Neuronal stem cell (in vitro differentiated cells): ENCODE data around the gene SLC7A14.

Experiments
- DNase-seq: peaks from one replicate; pipeline ENCODE4 v3.0.0-alpha.2; 2013; ENCODE audit warnings: low spot score
- H2AFZ ChIP-seq: one replicate; pipeline ENCODE4 v1.6.1; 2013; ENCODE audit warnings: mild to moderate bottlenecking, low read length, inconsistent platforms
- H2AK5ac ChIP-seq: 2 replicates; pipeline ENCODE4 v1.6.1; 2013; ENCODE audit warnings: low read depth, mild to moderate bottlenecking, inconsistent platforms, low read length, moderate library complexity, mixed read lengths
- H2BK120ac ChIP-seq: 2 replicates; pipeline ENCODE4 v1.6.1; 2013; ENCODE audit warnings: low read depth, mild to moderate bottlenecking, inconsistent platforms, low read length, moderate library complexity, mixed read lengths
- H2BK12ac ChIP-seq: one replicate; pipeline ENCODE4 v1.6.1; 2013; ENCODE audit warnings: low read length, inconsistent platforms
- H2BK15ac ChIP-seq: 2 replicates; pipeline ENCODE4 v1.6.1; 2013; ENCODE audit warnings: mild to moderate bottlenecking, low read length, inconsistent platforms, mixed read lengths
- H2BK5ac ChIP-seq: one replicate; pipeline ENCODE4 v1.6.1; 2013; ENCODE audit warnings: inconsistent platforms, mild to moderate bottlenecking, low read length, moderate library complexity
- H3K14ac ChIP-seq: one replicate; pipeline ENCODE4 v1.6.1; 2013; ENCODE audit warnings: low read length, inconsistent platforms
- H3K18ac ChIP-seq: 2 replicates; pipeline ENCODE4 v1.6.1; 2013; ENCODE audit warnings: low read length, inconsistent platforms
- H3K23ac ChIP-seq: 2 replicates; pipeline ENCODE4 v1.6.1; 2013; ENCODE audit warnings: low read depth, mild to moderate bottlenecking, mixed read lengths, low read length, inconsistent platforms; ENCODE audit not compliant: poor library complexity
- H3K27ac ChIP-seq: replicated peaks from 3 replicates; pipeline ENCODE4 v1.5.1; 2013; ENCODE audit warnings: low read length, inconsistent platforms
- H3K27me3 ChIP-seq, 3 experiments: 2 replicates each; pipeline ENCODE4 v1.6.1; 2013; ENCODE audit warnings: low read length in 3 of 3, mild to moderate bottlenecking in 2 of 3, inconsistent platforms in 1 of 3, low read depth in 1 of 3, mixed read lengths in 1 of 3, moderate library complexity in 1 of 3; ENCODE audit not compliant: control insufficient read depth in 3 of 3, insufficient read depth in 3 of 3
- H3K36me3 ChIP-seq, 2 donors: replicated peaks in 1 of 2; 2 replicates each; pipeline ENCODE4 v1.6.1; 2013; ENCODE audit warnings: low read length in 2 of 2; ENCODE audit not compliant: control insufficient read depth in 2 of 2, insufficient read depth in 2 of 2
- H3K4ac ChIP-seq: 2 replicates; pipeline ENCODE4 v1.6.1; 2013; ENCODE audit warnings: inconsistent platforms, mild to moderate bottlenecking, low read length, moderate library complexity
- H3K4me1 ChIP-seq, 2 donors: 1 replicate in 1 of 2; 2 replicates in 1 of 2; pipeline ENCODE4 v1.6.1; 2013; ENCODE audit warnings: low read length in 2 of 2, low read depth in 1 of 2; ENCODE audit not compliant: control insufficient read depth in 2 of 2, insufficient read depth in 1 of 2
- H3K4me2 ChIP-seq: one replicate; pipeline ENCODE4 v1.6.1; 2013; ENCODE audit warnings: mild to moderate bottlenecking, low read length, inconsistent platforms; ENCODE audit not compliant: insufficient read depth, poor library complexity, severe bottlenecking
- H3K4me3 ChIP-seq, 2 donors: 2 replicates each; pipeline ENCODE4 v1.5.1; 2013; ENCODE audit warnings: low read length in 2 of 2, mild to moderate bottlenecking in 2 of 2, inconsistent platforms in 1 of 2, moderate library complexity in 1 of 2
- H3K79me1 ChIP-seq: one replicate; pipeline ENCODE4 v1.6.1; 2013; ENCODE audit warnings: low read depth, mild to moderate bottlenecking, inconsistent platforms, low read length, moderate library complexity
- H3K9ac ChIP-seq: one replicate; pipeline ENCODE4 v1.6.1; 2013; ENCODE audit warnings: mild to moderate bottlenecking, low read depth, low read length, inconsistent platforms; ENCODE audit not compliant: poor library complexity
- H3K9me3 ChIP-seq, 2 donors: replicated peaks in 1 of 2; 2 replicates each; pipeline versions ENCODE3 to v1.6.1; 2013; ENCODE audit warnings: low read length in 2 of 2, mild to moderate bottlenecking in 2 of 2, inconsistent platforms in 1 of 2, low read depth in 1 of 2, mixed read lengths in 1 of 2, moderate library complexity in 1 of 2; ENCODE audit not compliant: control insufficient read depth in 2 of 2, insufficient read depth in 1 of 2
- H4K8ac ChIP-seq: one replicate; pipeline ENCODE4 v1.6.1; 2013; ENCODE audit warnings: low read depth, mild to moderate bottlenecking, inconsistent platforms, low read length, moderate library complexity
- H4K91ac ChIP-seq: one replicate; pipeline ENCODE4 v1.6.1; 2013; ENCODE audit warnings: low read length, low read depth, mild to moderate bottlenecking, inconsistent platforms; ENCODE audit not compliant: poor library complexity
- WGBS, 2 donors: extraction: QIAGEN DNeasy Blood & Tissue Kit; methylation state at CpG; one replicate each; pipeline ENCODE4 v1.1.7; 2013; ENCODE audit warnings: missing lambda C conversion rate in 2 of 2, mixed read lengths in 1 of 2; ENCODE audit not compliant: insufficient read length in 2 of 2, insufficient replicate concordance in 1 of 2; ENCODE audit errors: extremely low coverage in 2 of 2; 5-methylcytosine and 5-hydroxymethylcytosine counted together

SLC7A14 gene

GRCh38 chr3:170531657-170532335, 54.1 kb downstream of the SLC7A14 start:
- Histone ChIP-seq H3K4me3 (no peak overlapping the region), H3K23ac (no peak overlapping the region), H3K4me2 (no peak overlapping the region), H3K9ac (no peak overlapping the region), H2BK5ac (no peak overlapping the region), H2AK5ac (no peak overlapping the region), H3K27me3 (peaks cover 0 to 14% (median 0%) of the 10 kb centered on the region in 3 experiments), H2BK15ac (no peak overlapping the region), H3K36me3 (no peaks in the 10 kb centered on the region), H2AFZ (no peak overlapping the region), H3K18ac (no peak overlapping the region), H3K27ac (no peak overlapping the region), H4K8ac (no peak overlapping the region), H3K9me3 (no peaks in the 10 kb centered on the region), H3K14ac (no peak overlapping the region), H3K4me1 (no peaks in the 10 kb centered on the region), H3K4ac (no peak overlapping the region), H2BK12ac (no peak overlapping the region), H4K91ac (no peak overlapping the region), H2BK120ac (no peak overlapping the region), H3K79me1 (no peaks in the 10 kb centered on the region)
- no peak for DNase-seq
- no CpG with 5 or more reads among the region's 7 CpGs for WGBS, 2 donors

- no peak overlapping the region for H3K4ac ChIP-seq
- no peak overlapping the region for H3K9ac ChIP-seq
- no peaks in the 10 kb centered on the region for H3K36me3 ChIP-seq
- H4K8ac ChIP-seq, result no peak overlapping the region
- H3K23ac ChIP-seq, result no peak overlapping the region
- H3K27me3 ChIP-seq, result peaks cover 0 to 14% (median 0%) of the 10 kb centered on the region in 3 experiments
- H3K4me1 ChIP-seq, result no peaks in the 10 kb centered on the region
- H2BK12ac ChIP-seq, result no peak overlapping the region
- H3K27ac ChIP-seq, result no peak overlapping the region
- no peak overlapping the region for H2BK5ac ChIP-seq
- no peak overlapping the region for H3K4me2 ChIP-seq
- no peak overlapping the region for H2BK15ac ChIP-seq
- H3K18ac ChIP-seq, result no peak overlapping the region
- H3K9me3 ChIP-seq, result no peaks in the 10 kb centered on the region
- no peak overlapping the region for H3K4me3 ChIP-seq
- no peak for DNase-seq
- no peak overlapping the region for H2AFZ ChIP-seq
- no peak overlapping the region for H2BK120ac ChIP-seq
- H4K91ac ChIP-seq, result no peak overlapping the region
- no CpG with 5 or more reads among the region's 6 CpGs for WGBS, 2 donors
- no peak overlapping the region for H2AK5ac ChIP-seq
- no peaks in the 10 kb centered on the region for H3K79me1 ChIP-seq
- H3K14ac ChIP-seq, result no peak overlapping the region
Measured at GRCh38 chr3:170531054-170531453, 54.8 kb downstream of the SLC7A14 start.

GRCh38 chr3:170529912-170530311, 56.0 kb downstream of the SLC7A14 start:
- Histone ChIP-seq H3K4me1 (no peaks in the 10 kb centered on the region), H3K23ac (no peak overlapping the region), H3K36me3 (no peaks in the 10 kb centered on the region), H3K27me3 (peaks cover 0 to 12% (median 0%) of the 10 kb centered on the region in 3 experiments), H3K9me3 (no peaks in the 10 kb centered on the region), H3K14ac (no peak overlapping the region), H4K91ac (no peak overlapping the region), H3K27ac (no peak overlapping the region), H3K4me2 (no peak overlapping the region), H2BK120ac (no peak overlapping the region), H2BK5ac (no peak overlapping the region), H3K79me1 (no peaks in the 10 kb centered on the region), H3K4me3 (no peak overlapping the region), H2BK12ac (no peak overlapping the region), H3K9ac (no peak overlapping the region), H3K18ac (no peak overlapping the region), H4K8ac (no peak overlapping the region), H2AFZ (no peak overlapping the region), H2BK15ac (no peak overlapping the region), H3K4ac (no peak overlapping the region), H2AK5ac (no peak overlapping the region)
- WGBS, 2 donors, result no CpG with 5 or more reads among the region's 4 CpGs
- no peak for DNase-seq

GRCh38 chr3:170529346-170529745, 56.5 kb downstream of the SLC7A14 start:
- H3K79me1 ChIP-seq, result no peaks in the 10 kb centered on the region
- no peak overlapping the region for H3K14ac ChIP-seq
- H3K9ac ChIP-seq, result no peak overlapping the region
- no peak overlapping the region for H2BK15ac ChIP-seq
- no peak overlapping the region for H3K4me3 ChIP-seq
- no peak overlapping the region for H2AFZ ChIP-seq
- H4K91ac ChIP-seq, result no peak overlapping the region
- H3K36me3 ChIP-seq, result no peaks in the 10 kb centered on the region
- no peak overlapping the region for H2BK5ac ChIP-seq
- H2AK5ac ChIP-seq, result no peak overlapping the region
- H3K27me3 ChIP-seq, result peaks cover 0 to 12% (median 0%) of the 10 kb centered on the region in 3 experiments
- H3K4ac ChIP-seq, result no peak overlapping the region
- no peak for DNase-seq
- H3K4me1 ChIP-seq, result no peaks in the 10 kb centered on the region
- WGBS, 2 donors, result no CpG with 5 or more reads among the region's 2 CpGs
- H2BK12ac ChIP-seq, result no peak overlapping the region
- no peak overlapping the region for H3K18ac ChIP-seq
- no peak overlapping the region for H3K23ac ChIP-seq
- H3K9me3 ChIP-seq, result no peaks in the 10 kb centered on the region
- H2BK120ac ChIP-seq, result no peak overlapping the region
- H3K27ac ChIP-seq, result no peak overlapping the region
- no peak overlapping the region for H3K4me2 ChIP-seq
- H4K8ac ChIP-seq, result no peak overlapping the region
